T-cell (primary cell): ENCODE results near the gene FLACC1. TPM values are rescaled to one million over a fixed set of nuclear protein-coding genes. Genes with fewer than 3 reads are reported as not detected.

Source experiments
- ATAC-seq, 4 experiments: fragments of 200-7000 bp in 3 of 4; fragments of 150-1000 bp in 1 of 4; cut with Tn5 transposase; replicated peaks in 1 of 4; 1 replicate in 3 of 4; 2 replicates in 1 of 4; pipeline ENCODE4 v1.10.0; 2021; ENCODE audit warnings: moderate library complexity in 3 of 4, mild to moderate bottlenecking in 2 of 4, moderate number of reproducible peaks in 1 of 4
- CTCF ChIA-PET, 2 donors: fragments of 300-600 bp; sonication (Branson Sonifier 250); formaldehyde crosslinking; loops; one replicate each; lab custom pipeline; 2022; ENCODE audit warnings: antibody characterized with exemption in 2 of 2; lab: Charles Lee
- POLR2A ChIA-PET, 2 donors: fragments of 300-600 bp; sonication (Branson Sonifier 250); formaldehyde crosslinking; loops; one replicate each; lab custom pipeline; 2022; ENCODE audit warnings: antibody characterized with exemption in 2 of 2; lab: Charles Lee
- DNase-seq, 35 experiments: peaks; one replicate each; pipeline versions ENCODE4 v3.0.0 to v3.0.0-alpha.2; 2013 to 2023
- H3K27ac ChIP-seq: one replicate; pipeline ENCODE4 v1.5.1; 2013; ENCODE audit warnings: low read length
- H3K27me3 ChIP-seq, 2 experiments: replicated peaks in 1 of 2; 1 replicate in 1 of 2; 2 replicates in 1 of 2; pipeline versions ENCODE4 v1.6.1 to v1.7.0; 2013; ENCODE audit warnings: low read length in 1 of 2, mixed read lengths in 1 of 2; ENCODE audit not compliant: control insufficient read depth in 2 of 2, insufficient read depth in 2 of 2; ENCODE audit errors: extremely low read depth in 1 of 2
- H3K36me3 ChIP-seq, 2 donors: 1 replicate in 1 of 2; 2 replicates in 1 of 2; pipeline versions ENCODE4 v1.6.1 to v1.7.0; 2013; ENCODE audit warnings: low read length in 1 of 2; ENCODE audit not compliant: control insufficient read depth in 2 of 2, insufficient read depth in 1 of 2; ENCODE audit errors: extremely low read depth in 1 of 2
- H3K4me1 ChIP-seq, 2 experiments: 1 replicate in 1 of 2; 2 replicates in 1 of 2; pipeline versions ENCODE4 v1.6.1 to v1.7.0; 2013; ENCODE audit warnings: low read length in 2 of 2, mixed read lengths in 1 of 2; ENCODE audit not compliant: insufficient read depth in 2 of 2, control insufficient read depth in 1 of 2; ENCODE audit errors: extremely low read depth in 1 of 2
- H3K4me3 ChIP-seq, 2 donors: 1 replicate in 1 of 2; 2 replicates in 1 of 2; pipeline versions ENCODE4 v1.5.1 to v1.7.0; 2013; ENCODE audit warnings: mild to moderate bottlenecking in 2 of 2, low read length in 1 of 2, moderate library complexity in 1 of 2; ENCODE audit not compliant: control insufficient read depth in 1 of 2; ENCODE audit errors: extremely low read depth in 1 of 2
- H3K9me3 ChIP-seq: 2 replicates; pipeline ENCODE4 v1.7.0; 2013
- H3K27ac Mint-ChIP-seq, 2 donors: one replicate each; pipeline ENCODE4 v1.8.0; 2020 to 2021; ENCODE audit warnings: mild to moderate bottlenecking in 2 of 2, mixed read lengths in 2 of 2
- H3K27me3 Mint-ChIP-seq, 2 donors: one replicate each; pipeline ENCODE4 v1.8.0; 2021 to 2022; ENCODE audit warnings: mixed read lengths in 2 of 2
- H3K36me3 Mint-ChIP-seq: one replicate; pipeline ENCODE4 v1.8.0; 2021; ENCODE audit warnings: mixed read lengths
- H3K4me1 Mint-ChIP-seq, 3 donors: one replicate each; pipeline ENCODE4 v1.8.0; 2020 to 2022; ENCODE audit warnings: mixed read lengths in 3 of 3, mild to moderate bottlenecking in 1 of 3
- H3K4me3 Mint-ChIP-seq, 3 donors: one replicate each; pipeline ENCODE4 v1.8.0; 2020 to 2022; ENCODE audit warnings: mild to moderate bottlenecking in 3 of 3, mixed read lengths in 3 of 3, moderate library complexity in 3 of 3
- H3K9me3 Mint-ChIP-seq, 3 donors: one replicate each; pipeline ENCODE4 v1.8.0; 2020 to 2022; ENCODE audit warnings: mixed read lengths in 3 of 3
- WGBS: methylation state at CpG from one replicate; pipeline ENCODE4 v1.1.5; 2013; ENCODE audit warnings: missing lambda C conversion rate; ENCODE audit not compliant: insufficient coverage; 5-methylcytosine and 5-hydroxymethylcytosine counted together
- total RNA-seq, 35 experiments: library from RNA in 6 of 35; stranded (reverse) in 6 of 35; fragments of 120-200 nt in 1 of 35; gene quantifications; one replicate each; pipeline versions ENCODE4 v1.2.1 to v1.2.4 and lab custom pipeline; 2013 to 2026

The FLACC1 gene
- total RNA-seq, 5 donors from 2014 or later (not counting 1 experiment from before 2014, with no cell fraction given), result 5.3 to 8.4 (median 6.5) TPM

DNA sequence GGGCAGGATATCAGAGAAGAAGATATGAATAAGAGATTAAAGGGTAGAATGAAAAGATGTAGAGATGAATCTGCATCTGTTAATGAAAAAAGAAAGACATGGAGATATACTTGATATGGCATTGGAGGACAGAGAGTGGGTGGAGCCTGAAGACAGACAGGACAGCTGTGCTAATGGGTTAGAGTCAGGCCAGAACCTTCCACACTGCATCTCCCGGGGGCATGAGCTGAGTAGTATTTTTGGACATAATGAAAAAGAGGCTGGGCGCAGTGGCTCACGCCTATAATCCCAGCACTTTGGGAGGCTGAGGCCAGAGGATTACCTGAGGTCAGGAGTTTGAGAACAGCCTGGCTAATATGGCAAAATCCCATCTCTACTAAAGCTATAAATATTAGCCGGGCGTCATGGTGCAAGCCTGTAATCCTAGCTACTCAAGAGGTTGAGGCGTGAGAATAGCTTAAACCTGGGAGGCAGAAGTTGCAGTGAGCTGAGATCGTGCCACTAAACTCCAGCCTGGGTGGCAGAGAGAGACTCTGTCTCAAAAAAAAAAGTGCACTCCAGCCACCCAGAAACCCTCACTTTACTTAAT, 11.4 kb downstream of the FLACC1 start:
- Mint-ChIP-seq H3K27ac (no peak overlapping the region), H3K4me3 (no peak overlapping the region), H3K27me3 (no peaks in the 10 kb centered on the region), H3K9me3 (peaks cover 0 to 4% (median 0%) of the 10 kb centered on the region in 3 donors), H3K4me1 (peaks cover 0 to 5% (median 2%) of the 10 kb centered on the region in 3 donors), H3K36me3 (peaks cover 71% of the 10 kb centered on the region)
- no peak overlapping the region for H3K4me3 ChIP-seq
- peaks cover 10 to 16% of the 10 kb centered on the region in 2 donors for H3K36me3 ChIP-seq
- WGBS, result 100% methylated on average over 4 of the region's 7 CpGs
- ATAC-seq (no peak), DNase-seq (no peak)
- ChIA-PET CTCF (no interaction called here), POLR2A (interaction anchor here in 1 of 2 donors (0.7 kb wide), 1 partner anchor 1690 kb away, joined by 3 read pairs; no protein-coding TSS in a partner anchor)
- H3K9me3 ChIP-seq, result no peaks in the 10 kb centered on the region
- no peak overlapping the region for H3K27ac ChIP-seq
- no peaks in the 10 kb centered on the region for H3K27me3 ChIP-seq
- H3K4me1 ChIP-seq, result no peaks in the 10 kb centered on the region

DNA sequence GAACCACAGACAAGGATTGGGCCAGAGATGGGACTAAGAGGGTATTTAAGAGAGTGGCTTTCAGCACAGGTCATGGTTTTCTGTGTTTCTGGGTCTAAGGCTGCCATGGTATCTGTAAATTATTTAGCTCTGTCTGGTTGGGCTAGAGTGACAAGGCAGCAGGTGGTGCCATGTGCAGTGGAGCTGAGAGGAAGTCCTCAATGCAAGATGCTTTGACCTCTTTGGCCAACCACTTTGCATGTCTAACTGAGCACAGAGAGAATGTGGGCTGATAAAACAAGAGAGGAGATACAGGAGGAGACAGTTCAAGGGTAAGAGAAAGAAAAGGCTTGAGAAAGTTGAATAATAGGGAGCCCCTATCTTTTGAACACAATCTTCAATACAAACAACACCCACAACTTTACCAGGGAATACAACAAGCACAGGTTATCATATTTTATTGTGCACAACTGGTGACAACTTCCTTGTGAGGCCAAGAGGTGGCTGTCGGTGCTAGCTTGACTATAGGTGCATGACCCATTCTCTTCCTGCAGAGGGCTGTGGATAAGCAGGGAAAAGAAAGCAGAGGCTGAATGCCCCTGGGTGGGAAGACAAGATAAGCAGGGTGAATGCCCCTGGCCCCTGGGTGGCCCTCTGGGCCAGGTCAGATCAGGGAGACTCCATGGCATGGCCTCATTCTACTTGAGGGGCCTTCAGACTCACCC, 12.3 kb downstream of the FLACC1 start:
- Mint-ChIP-seq H3K4me1 (peaks cover 0 to 11% (median 7%) of the 10 kb centered on the region in 3 donors), H3K27ac (no peak overlapping the region), H3K4me3 (no peak overlapping the region), H3K9me3 (peaks cover 0 to 8% (median 2%) of the 10 kb centered on the region in 3 donors), H3K27me3 (no peaks in the 10 kb centered on the region), H3K36me3 (peaks cover 72% of the 10 kb centered on the region)
- H3K4me1 ChIP-seq, result peaks cover 0 to 2% of the 10 kb centered on the region in 2 experiments
- CTCF ChIA-PET, result interaction anchor here in 1 of 2 donors (1.0 kb wide), 1 partner anchor 111 kb away, joined by 3 read pairs; no protein-coding TSS in a partner anchor
- WGBS, result 71% methylated on average over 1 of the region's 1 CpG
- H3K27ac ChIP-seq, result no peak overlapping the region
- no peak for DNase-seq
- H3K4me3 ChIP-seq, result no peak overlapping the region
- H3K27me3 ChIP-seq, result no peaks in the 10 kb centered on the region
- peaks cover 10 to 16% of the 10 kb centered on the region in 2 donors for H3K36me3 ChIP-seq
- H3K9me3 ChIP-seq, result no peaks in the 10 kb centered on the region
- POLR2A ChIA-PET, result no interaction called here
- peak in 1 of 4 experiments; percentile 12 for ATAC-seq

DNA sequence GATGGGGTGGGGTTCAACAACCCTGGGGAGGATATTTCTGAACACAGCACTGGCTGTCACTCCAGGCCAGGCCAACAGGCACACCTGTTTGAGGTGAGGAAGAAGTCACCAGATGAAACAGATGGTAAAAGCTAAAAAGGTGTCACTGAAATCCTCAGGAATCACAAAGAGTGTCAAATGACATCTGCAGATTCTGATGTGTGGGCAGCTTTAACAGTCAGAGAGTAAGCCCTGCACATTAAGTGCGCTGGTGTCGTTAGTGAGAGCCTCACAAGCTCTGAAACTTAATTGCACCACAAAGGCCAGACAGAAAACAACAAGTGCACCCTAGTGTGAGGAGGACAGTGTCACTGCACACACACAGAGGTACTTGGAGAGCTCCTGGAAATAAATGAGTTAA, 13.6 kb downstream of the FLACC1 start:
- Mint-ChIP-seq H3K27me3 (no peaks in the 10 kb centered on the region), H3K36me3 (peaks cover 70% of the 10 kb centered on the region), H3K4me3 (no peak overlapping the region), H3K4me1 (peaks cover 0 to 13% (median 7%) of the 10 kb centered on the region in 3 donors), H3K9me3 (peaks cover 0 to 15% (median 2%) of the 10 kb centered on the region in 3 donors), H3K27ac (no peak overlapping the region)
- H3K4me3 ChIP-seq, result no peak overlapping the region
- no peak overlapping the region for H3K27ac ChIP-seq
- DNase-seq (no peak), ATAC-seq (no peak)
- WGBS, result no CpG with 5 or more reads among the region's 2 CpGs
- H3K4me1 ChIP-seq, result peaks cover 0 to 2% of the 10 kb centered on the region in 2 experiments
- POLR2A ChIA-PET, result interaction anchor here in 1 of 2 donors (0.7 kb wide), 1 partner anchor 80 kb away, joined by 8 read pairs; no protein-coding TSS in a partner anchor
- H3K36me3 ChIP-seq, result peaks cover 10 to 16% of the 10 kb centered on the region in 2 donors
- H3K9me3 ChIP-seq, result no peaks in the 10 kb centered on the region
- H3K27me3 ChIP-seq, result no peaks in the 10 kb centered on the region
- CTCF ChIA-PET, result interaction anchor here in 1 of 2 donors (1.0 to 1.2 kb wide), 2 partner anchors 21 to 110 kb away, joined by 3 to 5 read pairs; no protein-coding TSS in a partner anchor

DNA sequence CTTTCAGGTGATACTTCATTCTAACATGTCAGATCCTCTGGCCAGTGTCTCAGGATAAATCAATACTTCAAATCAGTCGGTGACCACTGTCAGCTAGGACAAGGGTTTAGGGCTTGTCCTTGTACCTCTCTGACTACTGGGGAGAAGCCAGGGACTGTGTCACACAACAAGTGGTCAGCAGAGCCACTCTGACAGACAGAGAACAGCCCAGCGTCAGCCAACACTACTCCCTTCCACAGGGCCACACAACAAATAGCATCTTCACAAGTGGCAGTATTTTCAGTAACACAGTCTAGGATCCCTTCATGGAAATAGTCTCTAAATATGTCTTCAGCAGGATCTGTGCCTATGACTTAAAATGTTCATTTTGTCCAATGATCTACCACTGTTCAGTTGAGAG, 14.2 kb downstream of the FLACC1 start:
- ATAC-seq (no peak), DNase-seq (no peak)
- WGBS, result 100% methylated on average over 2 of the region's 2 CpGs
- CTCF ChIA-PET, result interaction anchor here in 1 of 2 donors (1.2 kb wide), 1 partner anchor 22 kb away, joined by 5 read pairs; no protein-coding TSS in a partner anchor
- POLR2A ChIA-PET, result no interaction called here
- Histone ChIP-seq H3K4me3 (no peak overlapping the region), H3K4me1 (peaks cover 0 to 2% of the 10 kb centered on the region in 2 experiments), H3K27me3 (no peaks in the 10 kb centered on the region), H3K27ac (no peak overlapping the region), H3K9me3 (no peaks in the 10 kb centered on the region), H3K36me3 (peaks cover 10 to 16% of the 10 kb centered on the region in 2 donors)
- H3K4me3 Mint-ChIP-seq, result no peak overlapping the region
- H3K36me3 Mint-ChIP-seq, result peaks cover 74% of the 10 kb centered on the region
- H3K27ac Mint-ChIP-seq, result no peak overlapping the region
- peaks cover 0 to 13% (median 7%) of the 10 kb centered on the region in 3 donors for H3K4me1 Mint-ChIP-seq
- peaks cover 0 to 20% (median 4%) of the 10 kb centered on the region in 3 donors for H3K9me3 Mint-ChIP-seq
- H3K27me3 Mint-ChIP-seq, result no peaks in the 10 kb centered on the region

DNA sequence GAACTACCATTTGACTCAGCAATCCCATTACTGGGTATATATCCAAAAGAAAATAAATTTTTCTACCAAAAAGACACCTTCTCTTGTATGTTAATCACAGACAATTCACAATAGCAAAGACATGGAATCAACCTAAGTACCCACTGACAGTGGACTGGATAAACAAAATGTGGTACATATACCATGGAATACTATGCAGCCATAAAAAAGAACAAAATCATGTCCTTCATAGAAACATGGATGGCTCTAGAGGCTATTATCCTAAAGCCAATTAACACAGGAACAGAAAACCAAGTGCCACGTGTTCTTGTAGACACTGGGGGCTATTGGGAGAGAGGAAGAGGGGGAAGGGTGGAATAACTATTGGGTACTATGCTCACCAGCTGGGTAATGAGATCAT, 27.7 kb downstream of the FLACC1 start:
- Histone ChIP-seq H3K27ac (no peak overlapping the region), H3K36me3 (no peaks in the 10 kb centered on the region), H3K4me1 (peaks cover 0 to 8% of the 10 kb centered on the region in 2 experiments), H3K9me3 (no peaks in the 10 kb centered on the region), H3K27me3 (no peaks in the 10 kb centered on the region), H3K4me3 (no peak overlapping the region)
- no peak for ATAC-seq
- H3K9me3 Mint-ChIP-seq, result peaks cover 0 to 36% (median 13%) of the 10 kb centered on the region in 3 donors
- ChIA-PET CTCF (no interaction called here), POLR2A (no interaction called here)
- H3K27ac Mint-ChIP-seq, result no peak overlapping the region
- no peaks in the 10 kb centered on the region for H3K27me3 Mint-ChIP-seq
- H3K4me1 Mint-ChIP-seq, result peaks cover 6 to 15% (median 8%) of the 10 kb centered on the region in 3 donors
- H3K36me3 Mint-ChIP-seq, result peaks cover 45% of the 10 kb centered on the region
- no peak overlapping the region for H3K4me3 Mint-ChIP-seq
- no peak for DNase-seq
- no CpG with 5 or more reads among the region's 1 CpG for WGBS

DNA sequence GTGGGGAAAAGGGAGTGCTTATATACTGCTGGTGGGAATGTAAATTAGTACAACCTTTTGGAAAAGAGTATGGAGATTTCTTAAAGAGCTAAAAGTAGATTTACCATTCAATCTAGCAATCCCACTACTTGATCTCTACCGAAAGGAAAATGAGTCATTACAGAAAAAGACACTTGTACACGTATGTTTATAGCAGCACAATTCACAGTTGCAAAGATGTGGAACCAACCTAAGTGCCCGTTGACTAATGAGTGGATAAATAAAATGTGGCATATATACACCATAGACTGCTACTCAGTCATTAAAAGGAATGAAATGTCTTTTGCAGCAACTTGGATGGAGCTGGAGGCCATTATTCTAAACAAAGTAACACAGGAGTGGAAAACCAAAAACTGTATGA, 29.5 kb downstream of the FLACC1 start:
- ChIA-PET POLR2A (no interaction called here), CTCF (interaction anchor here in 1 of 2 donors (0.6 kb wide), 1 partner anchor 437 kb away, joined by 4 read pairs; no protein-coding TSS in a partner anchor)
- H3K27ac ChIP-seq, result no peak overlapping the region
- Mint-ChIP-seq H3K36me3 (peaks cover 55% of the 10 kb centered on the region), H3K9me3 (peaks cover 6 to 44% (median 22%) of the 10 kb centered on the region in 3 donors), H3K4me3 (no peak overlapping the region), H3K4me1 (peaks cover 6 to 15% (median 8%) of the 10 kb centered on the region in 3 donors), H3K27ac (no peak overlapping the region), H3K27me3 (no peaks in the 10 kb centered on the region)
- DNase-seq, result no peak
- no CpG with 5 or more reads among the region's 3 CpGs for WGBS
- H3K36me3 ChIP-seq, result no peaks in the 10 kb centered on the region
- H3K9me3 ChIP-seq, result no peaks in the 10 kb centered on the region
- H3K4me1 ChIP-seq, result peaks cover 0 to 8% of the 10 kb centered on the region in 2 experiments
- ATAC-seq, result no peak
- no peaks in the 10 kb centered on the region for H3K27me3 ChIP-seq
- H3K4me3 ChIP-seq, result no peak overlapping the region
